HG02870 (cell line): ENCODE measurements around the gene CLCN6.

ENCODE experiments used
- ATAC-seq: cut with Tn5 transposase; IDR thresholded peaks from one replicate; pipeline ENCODE4 v1.9.1; 2021; ENCODE audit warnings: mild to moderate bottlenecking, moderate library complexity; ENCODE audit not compliant: unreplicated experiment

CLCN6 gene

GRCh38 chr1:11874624-11875023, 68.6 kb downstream of the CLCN6 start:
- ATAC-seq = no peak

- no peak for ATAC-seq
Observed at GRCh38 chr1:11875094-11875493, 69.1 kb downstream of the CLCN6 start.

- ATAC-seq = no peak
Observed at GRCh38 chr1:11877074-11877473, 71.1 kb downstream of the CLCN6 start.

- no peak for ATAC-seq
Observed at GRCh38 chr1:11878081-11878890, 72.3 kb downstream of the CLCN6 start.

- no peak for ATAC-seq
Observed at GRCh38 chr1:11878891-11879190, 72.8 kb downstream of the CLCN6 start.

- ATAC-seq = no peak
Observed at GRCh38 chr1:11879311-11880180, 73.6 kb downstream of the CLCN6 start.

- ATAC-seq = no peak
Observed at GRCh38 chr1:11880181-11880575, 74.2 kb downstream of the CLCN6 start.

- no peak for ATAC-seq
Observed at GRCh38 chr1:11880911-11881748, 75.1 kb downstream of the CLCN6 start.

GRCh38 chr1:11881749-11882441, 75.9 kb downstream of the CLCN6 start:
- no peak for ATAC-seq

- no peak for ATAC-seq
Observed at GRCh38 chr1:11882814-11883538, 77.0 kb downstream of the CLCN6 start.

GRCh38 chr1:11885916-11886315, 79.9 kb downstream of the CLCN6 start:
- ATAC-seq = no peak

GRCh38 chr1:11886986-11887665, 81.1 kb downstream of the CLCN6 start:
- ATAC-seq = no peak

- ATAC-seq = no peak
Observed at GRCh38 chr1:11887666-11888007, 81.6 kb downstream of the CLCN6 start.

- no peak for ATAC-seq
Observed at GRCh38 chr1:11888206-11888876, 82.3 kb downstream of the CLCN6 start.

GRCh38 chr1:11888877-11889208, 82.9 kb downstream of the CLCN6 start:
- no peak for ATAC-seq

- no peak for ATAC-seq
Observed at GRCh38 chr1:11891433-11892186, 85.6 kb downstream of the CLCN6 start.
